A549 (cell line): Measurements from ENCODE around the gene SIN3A. TPM values are rescaled to one million over a fixed set of nuclear protein-coding genes. Genes with fewer than 3 reads are reported as not detected.

ENCODE experiments used
- ATAC-seq, 2 experiments: fragments of 200-7000 bp in 1 of 2; fragments of >200 bp in 1 of 2; cut with Nextera tagmentation in 1 of 2; cut with Tn5 transposase in 1 of 2; 3 replicates each; pipeline versions ENCODE4 v1.8.0 to v1.9.1; 2018 to 2020; ENCODE audit warnings: mild to moderate bottlenecking in 1 of 2, moderate library complexity in 1 of 2
- CTCF ChIA-PET: fragments of 300-600 bp; sonication (Branson Sonifier 250); formaldehyde crosslinking; extraction: SDS; loops from one replicate; lab custom pipeline; 2021; ENCODE audit warnings: antibody characterized with exemption, inconsistent platforms; lab: Yijun Ruan, JAX
- POLR2A ChIA-PET: fragments of 350-600 bp; formaldehyde crosslinking; extraction: SDS; loops from one replicate; lab custom pipeline; 2021; ENCODE audit warnings: antibody characterized with exemption, inconsistent platforms; lab: Yijun Ruan, JAX
- DNase-seq, 2 experiments: peaks; one replicate each; pipeline versions ENCODE4 v3.0.0 to v3.0.0-alpha.2; 2011 to 2016; ENCODE audit warnings: low read depth in 1 of 2, low spot score in 1 of 2
- FAIRE-seq: peaks from 2 replicates; lab custom pipeline; 2011; peaks lifted over from hg19 to GRCh38; lab: Jason Lieb, UNC
- H3K27ac ChIP-seq, 2 experiments: fragments of >200 bp; sonication (Bioruptor Twin); formaldehyde crosslinking; 3 replicates each; pipeline ENCODE4 v1.5.1; 2016 to 2017
- H3K4me1 ChIP-seq: fragments of >200 bp; sonication (Bioruptor Twin); formaldehyde crosslinking; 3 replicates; pipeline ENCODE4 v1.6.1; 2016
- H3K4me2 ChIP-seq: fragments of >200 bp; sonication (Bioruptor Twin); formaldehyde crosslinking; 3 replicates; pipeline ENCODE4 v1.6.1; 2016
- H3K4me3 ChIP-seq: fragments of >200 bp; sonication (Bioruptor Twin); formaldehyde crosslinking; 3 replicates; pipeline ENCODE4 v1.5.1; 2016
- H3K9me3 ChIP-seq: fragments of >200 bp; sonication (Bioruptor Twin); formaldehyde crosslinking; 3 replicates; pipeline ENCODE4 v1.6.1; 2016
- CEBPB ChIP-seq, 2 experiments: fragments of >200 bp in 1 of 2; sonication (Bioruptor Twin) in 1 of 2; formaldehyde crosslinking in 1 of 2; IDR thresholded peaks; 2 replicates each; pipeline ENCODE4 v1.6.1; 2012 to 2016
- EHMT2 ChIP-seq: fragments of 200-600 bp; sonication (generic); IDR thresholded peaks from 2 replicates; pipeline ENCODE4 v1.6.1; 2016; ENCODE audit warnings: antibody characterized with exemption, low read depth, mild to moderate bottlenecking, moderate library complexity
- ELK1 ChIP-seq: fragments of 150-350 bp; IDR thresholded peaks from 2 replicates; pipeline ENCODE4 v1.6.1; 2014; ENCODE audit warnings: low read depth, mild to moderate bottlenecking, low read length
- ESRRA ChIP-seq: fragments of 150-350 bp; IDR thresholded peaks from 2 replicates; pipeline ENCODE4 v1.6.1; 2014; ENCODE audit warnings: mild to moderate bottlenecking, low read length, borderline replicate concordance
- FOSL2 ChIP-seq, 2 experiments: fragments of 450-650 bp in 1 of 2; fragments of >200 bp in 1 of 2; sonication (Bioruptor Twin) in 1 of 2; formaldehyde crosslinking; IDR thresholded peaks; 2 replicates each; pipeline versions ENCODE4 v1.5.0 to v1.6.1; 2016 to 2020; ENCODE audit warnings: mild to moderate bottlenecking in 1 of 2, moderate library complexity in 1 of 2
- HOXA7 ChIP-seq: fragments of 250-450 bp; sonication (Bioruptor Pico); IDR thresholded peaks from 2 replicates; pipeline ENCODE4 v1.5.0; 2020; ENCODE audit warnings: mild to moderate bottlenecking, moderate library complexity
- HOXB13 ChIP-seq: fragments of 250-450 bp; sonication (Bioruptor Pico); IDR thresholded peaks from 2 replicates; pipeline ENCODE4 v1.5.0; 2020; ENCODE audit warnings: low read depth, mild to moderate bottlenecking, moderate library complexity
- HOXB5 ChIP-seq: fragments of 250-450 bp; sonication (Bioruptor Pico); IDR thresholded peaks from 2 replicates; pipeline ENCODE4 v1.5.0; 2020; ENCODE audit warnings: mild to moderate bottlenecking, moderate library complexity
- KDM1A ChIP-seq: fragments of 200-600 bp; sonication (generic); IDR thresholded peaks from 2 replicates; pipeline ENCODE4 v1.6.1; 2016; ENCODE audit warnings: low read depth, mild to moderate bottlenecking
- KDM5A ChIP-seq: fragments of 200-600 bp; sonication (generic); IDR thresholded peaks from 2 replicates; pipeline ENCODE4 v1.6.1; 2016; ENCODE audit warnings: antibody characterized with exemption, mild to moderate bottlenecking
- MAFK ChIP-seq: fragments of 450-650 bp; IDR thresholded peaks from 2 replicates; pipeline ENCODE4 v1.6.1; 2014; ENCODE audit not compliant: partially characterized antibody
- MAX ChIP-seq: IDR thresholded peaks from 2 replicates; pipeline ENCODE4 v1.6.1; 2012
- NR3C1 ChIP-seq: fragments of >200 bp; sonication (Bioruptor Twin); formaldehyde crosslinking; IDR thresholded peaks from 3 replicates; pipeline ENCODE4 v1.6.1; 2017
- POLR2AphosphoS2 ChIP-seq: conservative IDR thresholded peaks from 2 replicates; pipeline ENCODE4 v1.6.1; 2012; ENCODE audit warnings: low read length, improper control_type of control experiment, inconsistent platforms
- RARB ChIP-seq: fragments of 250-450 bp; sonication (Bioruptor Pico); IDR thresholded peaks from 2 replicates; pipeline ENCODE4 v1.8.0; 2021; ENCODE audit warnings: mild to moderate bottlenecking, moderate library complexity
- RCOR1 ChIP-seq: fragments of 150-350 bp; IDR thresholded peaks from 2 replicates; pipeline ENCODE4 v1.6.1; 2014; ENCODE audit warnings: antibody characterized with exemption, low read length, low read depth
- RFX5 ChIP-seq: fragments of 450-650 bp; IDR thresholded peaks from 2 replicates; pipeline ENCODE4 v1.7.1; 2014; ENCODE audit warnings: antibody characterized with exemption, mild to moderate bottlenecking, moderate library complexity
- TFCP2L1 ChIP-seq: fragments of 250-450 bp; sonication (Bioruptor Pico); IDR thresholded peaks from 2 replicates; pipeline ENCODE4 v1.5.0; 2021; ENCODE audit warnings: mild to moderate bottlenecking
- ZFP36 ChIP-seq: fragments of 450-650 bp; IDR thresholded peaks from 2 replicates; pipeline ENCODE4 v1.6.1; 2014; ENCODE audit warnings: borderline replicate concordance; ENCODE audit not compliant: partially characterized antibody
- whole genome bisulfite sequencing: methylation state at CpG from one replicate; pipeline ENCODE4 v1.1.6; 2017; ENCODE audit errors: missing lambda C conversion rate; 5-methylcytosine and 5-hydroxymethylcytosine counted together
- polyA plus RNA-seq, 4 experiments: library from polyadenylated mRNA; depleted of rRNA in 3 of 4; stranded (reverse); fragments of >200 nt; fragmentation: RNase III in 1 of 4; extraction: RNeasy Plus Mini Kit Qiagen cat#74134 plus additional on column Dnase treatment in 1 of 4; gene quantifications; 2 replicates in 3 of 4; 3 replicates in 1 of 4; pipeline ENCODE4 v1.2.3, GENCODE V29; 2011 to 2017
- TF ChIP-seq, protein P1 (sequence below): IDR thresholded peaks from 2 replicates; pipeline ENCODE4 v1.6.1; 2012; ENCODE audit warnings: low read depth, borderline replicate concordance
- TF ChIP-seq, protein P2 (sequence below): fragments of >200 bp; sonication (Bioruptor Twin); formaldehyde crosslinking; IDR thresholded peaks from 3 replicates; pipeline ENCODE4 v1.5.1; 2016

The SIN3A gene
- polyA plus RNA-seq, 2 of the 4 experiments (the other 2 are of a cell fraction): 35.9 to 48.7 TPM

DNA sequence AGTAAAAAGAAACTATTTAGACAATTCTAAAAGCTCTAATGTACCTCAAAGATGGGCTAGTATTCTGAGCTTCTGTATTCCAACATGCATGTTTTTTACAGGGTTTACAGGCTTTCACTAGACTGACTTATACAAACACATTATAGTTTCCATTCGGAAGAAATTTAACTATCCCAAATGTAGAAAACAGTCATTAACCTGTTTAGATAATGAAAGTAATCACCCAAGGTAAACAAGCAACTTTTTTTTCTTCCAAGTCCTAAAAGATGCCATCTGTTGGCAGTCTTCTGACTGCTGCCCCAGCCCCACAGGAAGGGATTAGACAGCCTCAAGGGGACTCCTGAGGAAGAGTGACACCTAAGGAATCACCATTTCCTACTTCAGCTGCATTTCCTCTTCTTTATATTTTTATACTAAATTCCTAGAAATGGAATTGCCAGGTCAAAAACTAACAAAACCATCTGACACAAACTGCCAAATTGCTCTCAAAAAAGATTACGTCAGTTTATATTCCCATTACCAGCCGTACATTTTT lies 25.5 kb downstream of the SIN3A start (continued):
- no peak for TF ChIP-seq EHMT2
- no peak for TF ChIP-seq CEBPB (IDR thresholded peaks at IDR 0.05)
- TF ChIP-seq HOXB5 (CRISPR knock-in tag): no peak
- TF ChIP-seq HOXB13: no peak
- no peak for TF ChIP-seq RARB (CRISPR knock-in tag)
- TF ChIP-seq, protein P1, sequence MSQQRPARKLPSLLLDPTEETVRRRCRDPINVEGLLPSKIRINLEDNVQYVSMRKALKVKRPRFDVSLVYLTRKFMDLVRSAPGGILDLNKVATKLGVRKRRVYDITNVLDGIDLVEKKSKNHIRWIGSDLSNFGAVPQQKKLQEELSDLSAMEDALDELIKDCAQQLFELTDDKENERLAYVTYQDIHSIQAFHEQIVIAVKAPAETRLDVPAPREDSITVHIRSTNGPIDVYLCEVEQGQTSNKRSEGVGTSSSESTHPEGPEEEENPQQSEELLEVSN: no peak
- TF ChIP-seq TFCP2L1: no peak
- TF ChIP-seq ESRRA: no peak
- TF ChIP-seq RCOR1: no peak

- peaks cover 14% of the 10 kb centered on the region; the same call in 2 of the 3 replicates for H3K4me1 ChIP-seq
- FAIRE-seq: no peak
- H3K4me2 ChIP-seq: no peak overlapping the region
- POLR2A ChIA-PET: interaction anchor here (1.3 kb wide), 1 partner anchor 32 kb away, joined by 4 read pairs; no protein-coding TSS in a partner anchor
- ATAC-seq: no peak
- H3K4me3 ChIP-seq: no peak overlapping the region
- no peak for TF ChIP-seq ESRRA
- TF ChIP-seq HOXA7 (CRISPR knock-in tag): no peak
- no peak for TF ChIP-seq CEBPB (IDR thresholded peaks at IDR 0.05)
- no peak for TF ChIP-seq RFX5
- no peak for TF ChIP-seq ELK1
- TF ChIP-seq NR3C1: no peak
- TF ChIP-seq MAFK: no peak
- no peak for TF ChIP-seq MAX
- TF ChIP-seq KDM1A: no peak
- TF ChIP-seq KDM5A: no peak
- TF ChIP-seq, protein P2, sequence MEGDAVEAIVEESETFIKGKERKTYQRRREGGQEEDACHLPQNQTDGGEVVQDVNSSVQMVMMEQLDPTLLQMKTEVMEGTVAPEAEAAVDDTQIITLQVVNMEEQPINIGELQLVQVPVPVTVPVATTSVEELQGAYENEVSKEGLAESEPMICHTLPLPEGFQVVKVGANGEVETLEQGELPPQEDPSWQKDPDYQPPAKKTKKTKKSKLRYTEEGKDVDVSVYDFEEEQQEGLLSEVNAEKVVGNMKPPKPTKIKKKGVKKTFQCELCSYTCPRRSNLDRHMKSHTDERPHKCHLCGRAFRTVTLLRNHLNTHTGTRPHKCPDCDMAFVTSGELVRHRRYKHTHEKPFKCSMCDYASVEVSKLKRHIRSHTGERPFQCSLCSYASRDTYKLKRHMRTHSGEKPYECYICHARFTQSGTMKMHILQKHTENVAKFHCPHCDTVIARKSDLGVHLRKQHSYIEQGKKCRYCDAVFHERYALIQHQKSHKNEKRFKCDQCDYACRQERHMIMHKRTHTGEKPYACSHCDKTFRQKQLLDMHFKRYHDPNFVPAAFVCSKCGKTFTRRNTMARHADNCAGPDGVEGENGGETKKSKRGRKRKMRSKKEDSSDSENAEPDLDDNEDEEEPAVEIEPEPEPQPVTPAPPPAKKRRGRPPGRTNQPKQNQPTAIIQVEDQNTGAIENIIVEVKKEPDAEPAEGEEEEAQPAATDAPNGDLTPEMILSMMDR: no peak
- TF ChIP-seq, all 56 proteins: peak for 0
- H3K9me3 ChIP-seq: no peaks in the 10 kb centered on the region
- CTCF ChIA-PET: interaction anchor here (0.7 to 1.8 kb wide), 5 partner anchors 10 to 54 kb away, joined by 3 to 6 read pairs (median 3); partner anchors contain the start of gene MAN2C1
- WGBS: 93% methylated on average over 5 of the region's 5 CpGs
- DNase-seq: no peak
- H3K27ac ChIP-seq: no peak overlapping the region
These were observed 28.9 kb downstream of the SIN3A start for GRCh38 chr15:75422554-75422953.

DNA sequence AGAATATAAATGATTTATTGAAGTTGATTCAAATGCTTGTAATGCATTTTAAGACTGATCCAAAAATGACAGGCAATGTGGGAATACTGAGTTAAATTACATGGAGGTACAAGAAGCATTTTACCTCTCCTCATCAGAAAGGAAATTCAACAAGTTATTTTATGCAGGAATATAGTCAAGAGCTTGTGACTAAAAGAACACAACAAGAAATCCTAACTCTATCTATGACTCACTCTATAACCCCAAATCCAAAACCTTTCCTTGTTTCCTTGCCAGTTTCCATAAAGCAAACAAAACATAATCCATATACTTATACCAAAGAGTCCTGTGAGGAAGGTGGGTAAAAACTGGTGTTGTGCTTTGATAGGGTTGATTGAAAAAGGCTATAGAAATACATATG lies 30.8 kb downstream of the SIN3A start:
- DNase-seq (no peak), FAIRE-seq (no peak), ATAC-seq (no peak)
- no peak overlapping the region for H3K4me3 ChIP-seq
- ChIA-PET CTCF (interaction anchor here (0.6 to 1.5 kb wide), 5 partner anchors 11 to 789 kb away, joined by 3 to 4 read pairs (median 3); no protein-coding TSS in a partner anchor), POLR2A (no interaction called here)
- no peak for TF ChIP-seq FOSL2 (IDR thresholded peaks at IDR 0.05)
- TF ChIP-seq FOSL2 (CRISPR knock-in tag; IDR thresholded peaks at IDR 0.05): peak; percentile 65
- TF ChIP-seq POLR2AphosphoS2: no peak
- no peak for TF ChIP-seq ZFP36
- no peak overlapping the region for H3K27ac ChIP-seq
- H3K4me1 ChIP-seq: peaks cover 14% of the 10 kb centered on the region; the same call in 2 of the 3 replicates
- H3K9me3 ChIP-seq: no peaks in the 10 kb centered on the region
- peak overlapping the region; percentile 1; the same call in 1 of the 3 replicates for H3K4me2 ChIP-seq
